HG03097 (cell line): Measurements from ENCODE around the gene PTPRZ1.

Source experiments
- ATAC-seq: cut with Tn5 transposase; IDR thresholded peaks from one replicate; pipeline ENCODE4 v1.9.1; 2021; ENCODE audit not compliant: unreplicated experiment, low FRiP score

The PTPRZ1 gene

GRCh38 chr7:121872831-121873288 lies at the start of gene PTPRZ1:
PTPRZ1 (plus strand) TSS chr7:121873161; CDS start chr7:121873500, 339 bp downstream.
- ATAC-seq: no peak

- no peak for ATAC-seq
Measured at GRCh38 chr7:121824276-121824675, 48.7 kb upstream of the PTPRZ1 start.

- ATAC-seq: no peak
Measured at GRCh38 chr7:121831351-121831750, 41.6 kb upstream of the PTPRZ1 start.

GRCh38 chr7:121831801-121832200 lies 41.2 kb upstream of the PTPRZ1 start:
- no peak for ATAC-seq

- ATAC-seq: no peak
Measured at GRCh38 chr7:121832347-121832746, 40.6 kb upstream of the PTPRZ1 start.

GRCh38 chr7:121833991-121834390 lies 39.0 kb upstream of the PTPRZ1 start:
- ATAC-seq: no peak

GRCh38 chr7:121837462-121837861 lies 35.5 kb upstream of the PTPRZ1 start:
- ATAC-seq: no peak

- no peak for ATAC-seq
Measured at GRCh38 chr7:121847041-121847440, 25.9 kb upstream of the PTPRZ1 start.

GRCh38 chr7:121853307-121853706 lies 19.7 kb upstream of the PTPRZ1 start:
- ATAC-seq: no peak

GRCh38 chr7:121860953-121861352 lies 12.0 kb upstream of the PTPRZ1 start:
- ATAC-seq: no peak

GRCh38 chr7:121862591-121862990 lies 10.4 kb upstream of the PTPRZ1 start:
- no peak for ATAC-seq

GRCh38 chr7:121871188-121871587 lies 1.8 kb upstream of the PTPRZ1 start:
- ATAC-seq: no peak

- no peak for ATAC-seq
Measured at GRCh38 chr7:121873289-121874194, 581 bp downstream of the PTPRZ1 start.

- no peak for ATAC-seq
Measured at GRCh38 chr7:121874298-121874697, 1.3 kb downstream of the PTPRZ1 start.

- no peak for ATAC-seq
Measured at GRCh38 chr7:121875203-121875602, 2.2 kb downstream of the PTPRZ1 start.

- ATAC-seq: no peak
Measured at GRCh38 chr7:121876656-121877500, 3.9 kb downstream of the PTPRZ1 start.

- ATAC-seq: no peak
Measured at GRCh38 chr7:121878918-121879464, 6.0 kb downstream of the PTPRZ1 start.

GRCh38 chr7:121879544-121879943 lies 6.6 kb downstream of the PTPRZ1 start:
- ATAC-seq: no peak

- no peak for ATAC-seq
Measured at GRCh38 chr7:121882731-121883130, 9.8 kb downstream of the PTPRZ1 start.

GRCh38 chr7:121885166-121885920 lies 12.4 kb downstream of the PTPRZ1 start:
- ATAC-seq: no peak
